GM19238 (cell line): ENCODE results near the gene PSMG3.

Experiments used
- DNase-seq: peaks from one replicate; pipeline ENCODE4 v3.0.0; 2011; ENCODE audit warnings: low spot score; ENCODE audit not compliant: insufficient read length

PSMG3 gene

GRCh38 chr7:1545417-1546246 is 24.2 kb downstream of the PSMG3 start:
- no peak for DNase-seq

DNA sequence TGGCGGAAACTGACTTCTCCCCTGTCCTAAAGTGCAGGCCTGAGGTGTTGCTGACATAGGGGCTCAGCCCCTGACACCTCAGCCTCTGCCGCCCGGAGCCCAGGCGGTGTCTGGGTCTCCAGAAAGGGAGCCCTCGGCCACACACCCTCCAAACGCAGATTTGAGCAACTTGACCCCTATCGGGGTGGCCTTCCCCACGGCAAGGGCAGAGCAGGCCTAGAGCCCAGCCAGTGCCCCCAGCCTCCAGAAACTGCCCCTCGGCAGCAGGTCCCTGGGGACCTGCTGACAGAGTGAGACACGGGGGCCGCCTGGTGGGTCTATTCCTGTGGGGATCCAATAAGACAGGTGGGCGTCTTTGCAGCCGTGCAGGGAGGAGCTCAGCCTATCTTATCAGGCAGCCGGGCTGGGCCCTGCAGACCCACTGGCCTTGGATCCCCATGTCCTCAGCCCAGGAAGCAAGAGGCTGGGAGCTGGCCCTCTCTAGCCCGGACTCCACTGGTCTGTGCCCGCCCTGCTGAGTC is 24.9 kb downstream of the PSMG3 start:
- DNase-seq: no peak

DNA sequence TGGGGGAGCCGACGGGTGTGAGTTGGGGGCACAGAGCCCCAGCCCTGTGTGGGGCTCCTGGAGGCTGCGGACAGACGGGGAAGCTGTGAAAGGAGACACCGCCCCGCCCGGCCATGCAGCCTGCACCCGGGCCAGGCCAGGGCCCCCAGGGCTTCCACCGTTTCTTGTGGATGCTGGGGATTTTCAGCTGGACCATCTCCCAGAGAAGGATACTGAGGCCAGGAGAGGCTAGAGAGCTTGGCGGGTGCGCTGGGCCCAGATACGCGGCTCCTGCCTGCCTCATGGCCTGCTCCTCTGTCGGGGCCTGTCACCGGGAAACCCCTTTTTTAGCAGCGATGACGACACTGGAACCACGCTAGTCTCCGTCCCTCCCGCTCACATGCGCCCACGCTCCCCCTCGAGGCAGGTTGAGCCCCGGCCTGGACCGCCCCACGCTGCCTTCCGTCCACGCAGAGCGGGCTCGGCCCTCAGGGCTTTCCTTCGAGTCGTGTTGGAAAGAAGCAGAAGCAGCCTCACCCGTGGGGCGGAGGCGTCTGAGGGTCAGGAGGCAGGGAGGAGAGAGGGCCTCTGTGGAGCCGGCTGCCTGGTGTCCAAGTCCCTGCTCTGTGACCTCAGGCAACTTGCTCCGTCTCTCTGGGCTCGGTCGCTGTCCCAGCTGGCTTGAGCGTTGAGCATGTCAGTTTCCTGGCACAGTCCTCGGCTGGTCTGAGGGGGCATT is 25.5 kb downstream of the PSMG3 start:
- DNase-seq: no peak

DNA sequence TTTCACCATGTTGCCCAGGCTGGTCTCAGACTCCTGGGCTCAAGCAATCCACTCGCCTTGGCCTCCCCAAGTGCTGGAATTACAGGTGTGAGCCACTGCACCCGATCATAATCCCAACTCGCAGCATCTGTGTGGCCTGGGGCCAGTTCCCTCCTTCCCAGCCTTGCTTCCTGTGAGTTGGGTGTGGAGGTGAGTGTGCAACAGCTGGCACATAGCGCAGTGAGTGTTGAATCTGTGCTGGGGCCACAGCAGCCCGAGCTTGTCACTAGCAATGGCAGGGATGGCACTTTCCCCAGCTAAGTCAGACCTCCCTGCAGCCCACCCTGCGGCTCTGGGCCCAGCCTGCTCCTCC is 26.0 kb downstream of the PSMG3 start:
- no peak for DNase-seq

DNA sequence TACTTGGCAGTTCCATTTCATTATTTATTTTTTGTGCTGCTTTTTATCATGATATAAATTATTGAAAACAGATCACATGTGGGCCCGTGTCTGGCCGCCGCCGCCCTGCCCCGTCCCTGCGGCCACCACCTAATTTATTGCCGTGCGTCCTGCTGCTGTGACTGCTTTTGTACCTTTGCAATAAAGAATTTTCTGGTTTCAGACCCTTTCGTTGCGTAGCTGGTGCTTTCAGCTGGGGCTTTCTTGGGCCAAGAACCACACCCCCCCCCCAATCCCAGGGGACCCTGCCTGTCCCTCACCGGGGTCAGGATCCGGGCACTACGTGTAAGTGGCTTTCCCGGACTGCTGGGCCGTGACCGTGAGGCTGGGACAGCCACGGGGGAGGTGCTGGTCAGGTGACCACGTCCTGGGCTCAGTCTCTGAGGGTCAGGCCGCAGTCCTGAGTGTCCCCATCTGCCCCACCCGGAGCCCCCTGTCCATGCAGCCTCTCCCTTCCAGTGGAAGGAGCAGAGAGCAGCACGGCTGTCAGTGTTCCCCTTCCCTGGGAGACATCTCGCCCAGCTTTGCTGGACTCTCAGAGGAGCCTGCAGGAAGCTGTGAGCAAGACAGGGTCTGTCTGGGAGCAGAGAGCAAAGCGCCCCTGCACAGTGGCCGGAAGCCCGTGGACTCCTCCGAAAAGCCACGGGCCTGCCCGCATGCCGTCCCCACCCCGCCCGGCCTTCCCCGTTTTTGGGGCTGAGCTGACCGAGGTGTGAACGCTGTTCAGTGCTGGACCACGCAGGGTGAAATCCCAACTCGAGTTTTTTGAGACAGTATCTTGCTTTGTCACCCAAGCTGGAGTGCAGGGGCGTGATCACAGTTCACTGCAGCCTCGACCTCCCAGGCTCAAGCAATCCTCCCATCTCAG is 26.7 kb downstream of the PSMG3 start:
- no peak for DNase-seq

DNA sequence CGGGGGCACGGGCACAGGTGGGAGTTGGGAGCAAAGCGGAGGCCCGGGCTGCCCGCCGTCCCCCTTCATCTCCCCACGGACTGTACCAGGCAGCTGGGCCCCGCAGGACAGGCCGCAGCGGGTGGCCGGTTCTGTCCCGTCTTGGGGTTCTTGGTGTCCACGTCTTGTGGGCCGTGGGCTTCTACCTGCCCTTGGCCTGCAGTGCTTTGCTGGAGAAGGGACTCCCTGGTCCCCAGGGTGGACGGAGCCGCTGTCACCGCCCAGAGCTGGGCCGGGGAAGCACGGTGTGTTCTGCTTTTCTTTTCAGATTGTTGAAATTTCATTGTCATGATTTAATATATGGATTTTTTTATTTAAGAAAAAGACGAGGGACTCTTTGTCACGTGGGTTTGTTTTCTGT is 27.5 kb downstream of the PSMG3 start:
- no peak for DNase-seq

DNA sequence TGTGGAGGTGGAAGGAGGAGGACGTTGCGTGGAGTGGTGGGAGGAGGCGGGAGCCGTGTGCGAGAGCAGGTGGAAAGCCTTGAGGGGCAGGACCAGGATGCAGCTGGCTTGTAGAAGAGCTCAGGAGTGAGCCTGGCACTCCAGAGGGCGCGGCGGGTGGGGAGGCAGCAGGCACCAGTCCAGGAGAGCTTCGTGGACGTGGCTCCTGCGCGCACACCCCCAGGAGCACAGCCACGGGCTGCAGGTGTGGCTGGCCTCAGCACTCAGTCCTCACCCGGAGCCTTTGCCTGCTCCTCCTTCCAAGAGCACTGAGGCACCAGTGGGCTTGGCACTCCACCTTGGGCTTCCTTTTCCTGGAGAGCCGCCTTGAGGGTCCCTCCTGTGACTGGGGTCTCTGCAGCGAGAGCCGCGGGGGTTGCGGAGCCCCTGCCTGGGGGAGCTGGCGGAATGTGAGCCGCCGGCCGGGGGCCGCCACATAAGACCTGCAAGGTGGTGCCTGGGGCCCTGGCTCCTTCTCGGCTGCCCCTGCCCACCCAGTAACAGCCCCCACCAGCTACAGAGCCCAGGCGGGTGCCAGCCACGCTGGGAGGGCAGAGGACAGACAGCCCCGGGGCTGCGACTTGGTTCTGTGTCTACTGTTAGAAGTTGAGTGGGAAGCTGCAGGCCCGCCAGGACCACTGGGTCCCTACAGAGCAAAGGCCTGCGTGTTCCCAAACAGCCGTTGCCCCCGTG is 28.2 kb downstream of the PSMG3 start:
- DNase-seq: no peak

GRCh38 chr7:1540776-1541271 is 29.0 kb downstream of the PSMG3 start:
- no peak for DNase-seq

GRCh38 chr7:1539882-1540775 is 29.7 kb downstream of the PSMG3 start:
- DNase-seq: no peak

DNA sequence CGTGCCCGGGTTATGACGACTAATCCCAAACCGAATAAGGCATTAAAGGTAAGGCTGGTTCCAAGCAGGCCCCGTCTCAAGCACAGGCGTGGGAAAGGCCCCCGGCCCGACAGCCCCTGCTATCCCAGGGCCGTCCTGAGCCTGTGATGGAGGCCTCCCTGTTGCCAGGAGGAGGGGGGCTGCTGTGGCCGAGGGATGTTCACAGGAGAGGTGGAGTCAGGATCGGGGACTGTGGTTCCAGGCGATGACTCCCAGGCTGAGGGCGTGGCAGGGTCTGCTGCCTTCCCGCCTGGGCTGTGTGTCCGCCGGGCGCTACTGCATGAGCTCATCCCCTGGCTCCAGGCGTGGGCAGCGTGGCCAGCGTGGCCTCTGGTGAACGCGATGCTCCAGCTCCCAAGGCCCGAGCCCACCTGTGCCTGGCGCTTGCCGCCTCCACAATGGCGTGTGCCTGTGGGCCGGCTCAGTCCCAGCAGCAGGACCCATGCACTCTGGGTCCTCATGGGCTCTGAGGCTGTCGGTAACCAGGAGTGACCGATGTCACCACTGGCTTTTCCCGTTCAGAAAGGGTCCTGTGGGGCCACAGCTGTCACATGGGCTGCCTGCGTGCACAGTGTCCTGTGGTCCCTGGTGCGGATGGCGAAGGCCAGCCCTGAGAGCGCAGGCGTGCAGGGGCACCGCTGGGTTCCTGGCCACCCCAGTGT is 30.5 kb downstream of the PSMG3 start:
- DNase-seq: no peak

DNA sequence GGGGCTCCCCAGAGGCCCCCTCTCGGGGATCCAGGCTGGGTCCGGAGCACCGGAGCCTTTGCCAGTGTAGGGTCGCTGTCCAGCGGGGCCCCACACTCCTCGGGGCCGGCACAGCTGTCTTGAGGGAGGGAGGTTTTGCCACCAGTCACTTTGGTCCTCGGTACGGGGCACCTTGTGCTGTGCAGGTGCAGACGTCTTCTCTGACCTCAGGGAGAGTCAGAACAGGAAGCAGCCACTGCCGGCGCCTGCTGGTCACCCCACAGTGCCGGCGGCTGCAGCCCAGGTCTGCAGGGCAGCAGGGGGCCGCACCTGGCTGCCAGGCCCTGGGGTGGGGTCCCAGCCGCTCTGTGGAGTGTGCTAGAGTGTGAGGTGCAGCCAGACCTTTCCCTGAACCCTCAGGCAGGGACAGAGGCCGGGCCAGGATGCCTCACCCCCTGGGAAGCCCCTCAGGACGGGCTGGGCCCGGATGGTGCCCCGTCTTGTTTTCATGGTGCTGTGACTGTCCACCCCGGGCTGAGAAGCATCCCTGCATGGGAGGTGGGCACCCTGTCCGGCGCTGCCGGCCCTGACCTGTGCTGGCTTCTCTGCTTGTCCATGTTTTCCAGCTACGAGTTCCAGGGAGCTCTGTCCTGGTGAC is 31.2 kb downstream of the PSMG3 start:
- DNase-seq: no peak

DNA sequence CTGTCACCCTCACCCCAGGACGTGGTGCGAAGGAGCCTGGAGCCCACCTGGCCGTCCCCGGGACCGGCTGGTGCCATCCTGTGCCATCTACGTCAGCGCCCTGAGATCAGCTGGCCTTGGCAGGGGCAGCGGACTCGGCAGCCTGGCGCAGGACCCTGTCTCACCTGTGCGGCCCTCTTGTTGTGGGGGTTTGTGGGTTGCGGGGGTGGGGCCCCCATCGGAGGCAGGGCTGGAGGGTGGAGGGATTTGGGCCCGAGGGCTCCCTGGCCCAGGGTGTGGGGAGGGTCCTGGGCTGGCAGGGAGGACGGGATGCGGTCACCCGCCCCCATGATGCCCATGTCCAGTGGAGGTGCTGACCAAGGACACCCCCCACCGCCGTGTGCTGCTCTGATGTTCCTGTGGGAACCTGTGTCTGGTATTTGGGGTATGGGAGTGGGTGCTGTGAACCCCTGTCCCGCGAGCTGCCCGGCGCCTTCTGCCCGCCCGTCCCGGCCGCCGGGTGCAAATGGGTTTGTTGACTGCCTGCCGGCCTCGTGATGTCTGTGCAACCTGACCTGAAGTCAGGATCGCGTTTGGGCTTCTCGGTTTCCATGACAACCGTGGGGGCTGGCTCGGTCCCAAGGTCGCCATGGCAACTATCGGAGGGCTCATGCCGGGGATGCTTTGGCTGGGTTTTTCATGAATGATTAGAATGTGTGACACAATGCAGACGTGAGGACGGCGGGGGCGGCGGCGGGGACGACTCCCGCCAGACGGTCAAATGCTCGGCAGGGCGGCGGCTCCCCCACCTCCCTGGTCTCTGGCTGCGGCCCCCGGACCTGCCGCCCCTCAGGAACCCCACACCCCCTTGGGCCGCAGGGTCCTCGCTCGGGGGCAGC is 32.1 kb downstream of the PSMG3 start:
- DNase-seq: no peak

- no peak for DNase-seq
Measured at GRCh38 chr7:1536743-1537534, 32.9 kb downstream of the PSMG3 start.

- DNase-seq: no peak
Measured at GRCh38 chr7:1536455-1536742, 33.4 kb downstream of the PSMG3 start.

- DNase-seq: no peak
Measured at GRCh38 chr7:1535701-1536454, 34.0 kb downstream of the PSMG3 start.

DNA sequence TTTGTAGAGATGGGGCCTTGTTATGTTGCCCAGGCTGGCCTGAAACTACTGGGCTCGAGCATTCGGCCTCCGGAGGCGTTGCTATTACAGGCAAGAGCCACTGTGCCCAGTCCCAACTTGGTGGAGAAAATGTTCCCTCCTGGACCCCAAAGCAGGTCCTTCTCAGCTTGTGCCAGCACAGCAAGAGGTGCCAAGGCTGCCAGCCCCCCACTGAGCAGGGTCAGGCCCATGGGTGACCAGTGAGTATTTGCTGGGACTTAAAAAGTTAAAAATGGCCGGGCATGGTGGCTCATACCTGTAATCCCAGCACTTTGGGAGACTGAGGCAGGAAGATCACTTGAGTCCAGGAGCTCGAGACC is 34.8 kb downstream of the PSMG3 start:
- no peak for DNase-seq
